ENCODE measurements around the gene SNX3. TPM values are rescaled to one million over a fixed set of nuclear protein-coding genes. Genes with fewer than 3 reads are reported as not detected.

The SNX3 gene
- total RNA-seq, 1 experiment from 2014 or later: 110 TPM

GRCh38 chr6:108228416-108228815, 32.4 kb downstream of the SNX3 start:
- no peak overlapping the region for H3K9ac ChIP-seq (ENCODE audit: low read length)
- no peak for DNase-seq
- no peaks in the 10 kb centered on the region for H3K27me3 ChIP-seq (ENCODE audit: low read length)
- no peaks in the 10 kb centered on the region for H4K20me1 ChIP-seq (ENCODE audit: low read length)
- CTCF ChIA-PET: no interaction called here
- H3F3A ChIP-seq (ENCODE audit: low read length, unreplicated experiment): no peaks in the 10 kb centered on the region
- H3K9me3 ChIP-seq (ENCODE audit: low read length): no peaks in the 10 kb centered on the region
- H3K27ac ChIP-seq (ENCODE audit: low read length): no peak overlapping the region
- intact Hi-C loops (cut with micrococcal nuclease): loop anchor here (10.0 kb wide), 1 partner anchor 114 kb away; no protein-coding TSS in a partner anchor
- no peaks in the 10 kb centered on the region for H3K4me1 ChIP-seq (ENCODE audit: insufficient read depth, low read length)
- no peaks in the 10 kb centered on the region for H3K9me2 ChIP-seq (replicated peaks; ENCODE audit: low read length)
- H3K79me2 ChIP-seq (ENCODE audit: low read length): peaks cover 37% of the 10 kb centered on the region; the same call in 1 of the 2 replicates
- H3K4me2 ChIP-seq (ENCODE audit: low read length): no peak overlapping the region
- no peaks in the 10 kb centered on the region for H3K36me3 ChIP-seq (ENCODE audit: low read depth, low read length)
- no peak for ATAC-seq
- no peak overlapping the region for H3K4me3 ChIP-seq (ENCODE audit: low read length)
- no peak overlapping the region for H2AFZ ChIP-seq (ENCODE audit: low read length)
- no TSS peak for BruUV-seq (replicated peaks)
- POLR2A ChIA-PET (ENCODE audit: unreplicated experiment): no interaction called here
- TF ChIP-seq EZH2 (IDR thresholded peaks at IDR 0.05; ENCODE audit: low read length, unreplicated experiment) (no peak), EZH2phosphoT487 (IDR thresholded peaks at IDR 0.05; ENCODE audit: borderline replicate concordance, low read length) (no peak), CTCF (conservative IDR thresholded peaks at IDR 0.05; ENCODE audit: low read depth, low read length) (no peak)

- Histone ChIP-seq H4K20me1 (ENCODE audit: low read length) (no peaks in the 10 kb centered on the region), H3F3A (ENCODE audit: low read length, unreplicated experiment) (no peaks in the 10 kb centered on the region), H3K9me3 (ENCODE audit: low read length) (no peaks in the 10 kb centered on the region), H3K36me3 (ENCODE audit: low read depth, low read length) (no peaks in the 10 kb centered on the region), H3K27me3 (ENCODE audit: low read length) (no peaks in the 10 kb centered on the region), H3K4me1 (ENCODE audit: insufficient read depth, low read length) (no peaks in the 10 kb centered on the region), H3K9ac (ENCODE audit: low read length) (no peak overlapping the region), H3K79me2 (ENCODE audit: low read length) (peaks cover 26% of the 10 kb centered on the region; the same call in 1 of the 2 replicates), H3K4me3 (ENCODE audit: low read length) (no peak overlapping the region), H2AFZ (ENCODE audit: low read length) (no peak overlapping the region), H3K4me2 (ENCODE audit: low read length) (no peak overlapping the region), H3K27ac (ENCODE audit: low read length) (no peak overlapping the region), H3K9me2 (replicated peaks; ENCODE audit: low read length) (no peaks in the 10 kb centered on the region)
- intact Hi-C loops (cut with micrococcal nuclease): loop anchor here (10.0 kb wide), 1 partner anchor 112 kb away; no protein-coding TSS in a partner anchor
- no peak for TF ChIP-seq CTCF (conservative IDR thresholded peaks at IDR 0.05; ENCODE audit: low read depth, low read length)
- TF ChIP-seq EZH2 (IDR thresholded peaks at IDR 0.05; ENCODE audit: low read length, unreplicated experiment): no peak
- TF ChIP-seq EZH2phosphoT487 (IDR thresholded peaks at IDR 0.05; ENCODE audit: borderline replicate concordance, low read length): no peak
- ChIA-PET CTCF (no interaction called here), POLR2A (ENCODE audit: unreplicated experiment) (no interaction called here)
- DNase-seq: no peak
- no TSS peak for BruUV-seq (replicated peaks)
- ATAC-seq: no peak
Observed at GRCh38 chr6:108227290-108227689, 33.5 kb downstream of the SNX3 start.

- peak; percentile 71 for ATAC-seq
- Histone ChIP-seq H3K79me2 (ENCODE audit: low read length) (peaks cover 7% of the 10 kb centered on the region; the same call in 1 of the 2 replicates), H3K27me3 (ENCODE audit: low read length) (no peaks in the 10 kb centered on the region), H3F3A (ENCODE audit: low read length, unreplicated experiment) (no peaks in the 10 kb centered on the region), H2AFZ (ENCODE audit: low read length) (no peak overlapping the region), H3K4me3 (ENCODE audit: low read length) (no peak overlapping the region), H3K27ac (ENCODE audit: low read length) (no peak overlapping the region), H4K20me1 (ENCODE audit: low read length) (no peaks in the 10 kb centered on the region), H3K4me1 (ENCODE audit: insufficient read depth, low read length) (no peaks in the 10 kb centered on the region), H3K9ac (ENCODE audit: low read length) (no peak overlapping the region), H3K4me2 (ENCODE audit: low read length) (no peak overlapping the region), H3K36me3 (ENCODE audit: low read depth, low read length) (peaks cover 8% of the 10 kb centered on the region), H3K9me2 (replicated peaks; ENCODE audit: low read length) (no peaks in the 10 kb centered on the region), H3K9me3 (ENCODE audit: low read length) (no peaks in the 10 kb centered on the region)
- CTCF ChIA-PET: no interaction called here
- TF ChIP-seq CTCF (conservative IDR thresholded peaks at IDR 0.05; ENCODE audit: low read depth, low read length) (no peak), EZH2phosphoT487 (IDR thresholded peaks at IDR 0.05; ENCODE audit: borderline replicate concordance, low read length) (no peak)
- no peak for DNase-seq
- intact Hi-C loops (cut with micrococcal nuclease): loop anchor here (10.0 kb wide), 1 partner anchor 108 kb away; no protein-coding TSS in a partner anchor
- POLR2A ChIA-PET (ENCODE audit: unreplicated experiment): no interaction called here
- BruUV-seq (replicated peaks): no TSS peak
Observed at GRCh38 chr6:108222504-108222903, 38.3 kb downstream of the SNX3 start.
